ENCODE results near the gene OR2C1.

OR2C1 gene

DNA sequence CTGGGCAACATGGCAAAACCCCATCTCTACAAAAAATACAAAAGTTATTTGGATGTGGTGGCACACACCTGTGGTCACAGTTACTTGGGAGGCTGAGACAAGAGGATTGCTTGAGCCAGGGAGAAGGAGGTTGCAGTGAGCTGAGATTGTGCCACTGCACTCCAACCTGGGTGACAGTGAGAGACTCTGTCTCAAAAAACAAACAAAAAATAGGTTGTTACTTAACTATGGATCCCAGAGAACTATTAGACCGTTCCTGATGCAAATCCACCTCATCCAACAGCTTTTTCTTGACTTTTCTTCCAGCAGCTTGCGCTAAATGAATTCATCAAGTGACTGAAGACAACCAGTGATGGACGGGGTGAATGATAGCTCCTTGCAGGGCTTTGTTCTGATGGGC is at the start of gene OR2C1:
Gene OR2C1 (plus strand): TSS at position 301 of the 400 bp plus-strand sequence. CDS start 52 bp downstream, at position 353.
- DNase-seq (ENCODE audit: low spot score) = no peak

GRCh38 chr16:3306078-3306477 is 49.6 kb upstream of the OR2C1 start:
- DNase-seq (ENCODE audit: low spot score) = no peak

DNA sequence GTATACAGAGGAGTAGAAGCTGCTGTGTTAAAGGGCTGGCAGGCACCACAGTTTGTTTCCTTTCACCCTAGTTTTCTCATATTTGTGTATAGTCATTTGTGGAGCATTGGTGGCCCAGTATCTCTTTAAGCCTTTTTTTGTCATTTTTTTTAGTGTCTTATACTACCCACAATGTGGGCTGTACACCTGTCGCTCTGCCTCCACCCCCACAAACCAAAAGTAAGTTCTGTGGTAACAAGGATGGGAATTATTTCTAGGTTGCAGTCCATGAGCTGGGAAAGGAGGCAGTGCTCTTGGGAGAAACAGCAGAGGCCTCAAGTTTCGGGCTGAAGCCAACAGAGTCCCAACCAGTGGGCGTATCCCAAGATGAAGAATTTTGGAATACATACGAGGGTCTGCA is 44.2 kb upstream of the OR2C1 start:
- no peak for DNase-seq (ENCODE audit: low spot score)

DNA sequence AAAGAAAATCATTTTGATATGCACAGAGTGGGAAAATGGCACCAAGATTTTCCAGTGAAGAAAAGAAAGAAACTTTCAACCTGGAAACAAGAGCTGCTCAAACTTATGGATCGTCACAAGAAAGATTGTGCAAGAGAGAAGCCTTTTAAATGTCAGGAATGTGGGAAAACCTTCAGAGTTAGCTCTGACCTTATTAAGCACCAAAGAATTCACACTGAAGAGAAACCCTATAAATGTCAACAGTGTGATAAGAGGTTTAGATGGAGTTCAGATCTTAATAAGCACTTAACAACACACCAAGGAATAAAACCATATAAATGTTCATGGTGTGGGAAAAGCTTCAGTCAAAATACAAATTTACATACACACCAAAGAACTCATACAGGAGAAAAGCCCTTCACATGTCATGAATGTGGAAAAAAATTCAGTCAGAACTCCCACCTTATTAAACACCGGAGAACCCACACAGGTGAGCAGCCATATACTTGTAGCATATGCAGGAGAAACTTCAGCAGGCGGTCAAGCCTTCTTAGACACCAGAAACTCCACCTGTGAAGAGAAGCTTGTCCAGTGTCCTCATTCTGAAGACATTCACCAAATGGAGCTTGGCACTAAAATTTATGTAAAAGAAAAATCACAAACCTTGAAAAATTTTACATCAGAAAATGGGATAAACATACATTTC is 38.2 kb upstream of the OR2C1 start:
- DNase-seq (ENCODE audit: low spot score) = no peak

- DNase-seq (ENCODE audit: low spot score) = no peak
Observed at GRCh38 chr16:3321816-3322215, 33.9 kb upstream of the OR2C1 start.

GRCh38 chr16:3327514-3327913 is 28.2 kb upstream of the OR2C1 start:
- DNase-seq (ENCODE audit: low spot score) = no peak

GRCh38 chr16:3328104-3328503 is 27.6 kb upstream of the OR2C1 start:
- DNase-seq (ENCODE audit: low spot score) = no peak

DNA sequence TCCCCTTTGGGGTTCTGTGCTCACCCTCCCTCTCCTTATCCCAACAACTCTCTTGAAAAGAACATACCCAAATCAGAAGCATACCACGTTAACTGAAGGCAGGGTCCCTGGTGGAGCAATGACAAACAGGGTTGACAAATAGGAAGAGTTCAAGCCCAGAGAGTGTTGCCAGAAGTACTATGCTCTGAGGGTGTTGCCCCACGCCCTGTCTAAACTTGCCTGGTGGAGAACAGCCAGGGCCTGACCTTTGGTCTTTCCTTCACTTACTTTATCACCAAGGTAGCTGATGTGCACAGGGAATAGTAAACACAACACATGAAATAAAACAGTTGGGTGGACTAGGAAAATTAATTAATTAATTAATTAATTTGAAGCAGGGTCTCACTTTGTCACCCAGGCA is 27.0 kb upstream of the OR2C1 start:
- DNase-seq (ENCODE audit: low spot score) = no peak

DNA sequence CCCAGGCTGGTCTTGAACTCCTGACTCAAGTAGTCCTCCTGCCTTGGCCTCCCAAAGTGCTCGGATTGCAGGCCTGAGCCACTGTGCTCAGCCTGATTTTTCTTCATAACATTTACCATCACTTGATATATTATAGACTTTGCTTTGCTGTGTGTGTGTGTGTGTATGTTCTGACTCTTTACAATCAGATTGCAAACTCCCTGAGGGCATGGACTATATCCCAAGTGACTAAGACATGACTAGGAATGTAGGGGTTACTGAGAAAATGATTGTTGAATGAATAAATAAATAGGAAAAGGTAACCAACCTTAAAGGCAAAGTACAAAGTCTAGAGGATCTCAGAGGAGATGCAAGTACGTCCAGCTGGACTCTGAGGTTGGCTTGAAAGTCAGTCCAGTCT is 9.6 kb upstream of the OR2C1 start:
- no peak for DNase-seq (ENCODE audit: low spot score)

- DNase-seq (ENCODE audit: low spot score) = no peak
Observed at GRCh38 chr16:3347586-3347985, 8.1 kb upstream of the OR2C1 start.

- DNase-seq (ENCODE audit: low spot score) = no peak
Observed at GRCh38 chr16:3348547-3349167, 7.0 kb upstream of the OR2C1 start.

DNA sequence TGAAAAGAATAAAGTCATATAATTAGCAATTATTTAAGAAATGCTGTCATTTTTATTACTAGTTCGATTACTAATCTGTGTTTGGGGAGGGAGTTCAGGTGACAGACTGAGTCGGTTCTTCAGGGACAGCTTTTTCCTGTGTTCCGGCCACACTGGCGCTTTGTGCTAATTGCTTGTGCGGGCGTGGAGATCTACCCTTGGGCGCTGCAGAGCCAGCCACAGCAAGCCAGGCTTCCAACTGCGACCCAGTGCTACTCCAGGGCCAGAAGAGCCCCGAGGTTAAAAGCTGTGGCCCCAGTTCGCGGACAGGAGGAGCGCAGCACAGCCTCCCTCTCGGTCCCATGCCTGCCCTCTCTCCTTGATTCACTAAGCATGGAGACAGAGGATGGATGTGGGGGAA is 6.5 kb upstream of the OR2C1 start:
- no peak for DNase-seq (ENCODE audit: low spot score)

GRCh38 chr16:3356118-3356517 is 429 bp downstream of the OR2C1 start:
- DNase-seq (ENCODE audit: low spot score) = no peak

DNA sequence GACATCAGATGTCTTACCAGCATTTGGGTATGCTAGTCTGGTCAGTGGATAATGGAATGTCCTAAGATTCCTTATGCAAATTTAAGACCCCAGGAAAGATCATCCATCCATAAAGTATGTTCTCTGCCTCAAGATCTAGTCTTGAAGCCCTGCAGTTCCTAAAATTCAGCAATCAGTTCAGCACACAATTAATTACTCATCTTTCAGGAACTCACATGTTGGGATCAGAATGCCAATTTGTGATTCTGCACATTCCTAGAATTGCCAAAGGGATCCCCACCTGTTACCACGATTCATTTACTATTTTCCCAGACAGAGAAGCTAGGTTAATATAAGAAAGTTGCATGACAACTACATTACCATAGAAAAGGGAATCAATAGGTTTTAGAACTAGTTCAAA is 3.2 kb downstream of the OR2C1 start:
- DNase-seq (ENCODE audit: low spot score) = no peak

DNA sequence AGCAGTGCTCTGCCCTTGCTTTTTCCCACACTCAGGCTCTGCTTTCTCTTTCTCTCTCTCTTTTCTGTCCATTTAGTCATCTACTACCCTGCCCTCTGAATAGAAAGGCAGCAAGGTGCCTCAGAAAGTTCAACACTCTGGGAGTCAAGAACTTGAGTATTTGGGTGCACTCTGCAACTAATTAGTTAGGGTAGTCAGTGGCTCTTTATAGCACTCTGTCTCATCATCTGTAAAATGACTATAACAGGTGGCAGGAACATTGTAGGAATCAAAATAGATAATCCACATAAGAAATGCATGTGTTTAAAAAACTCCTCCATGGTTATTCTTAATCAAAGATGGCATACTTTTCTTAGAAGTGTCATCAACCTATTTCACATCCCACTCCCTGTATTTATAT is 7.2 kb downstream of the OR2C1 start:
- no peak for DNase-seq (ENCODE audit: low spot score)

GRCh38 chr16:3363793-3364192 is 8.1 kb downstream of the OR2C1 start:
- no peak for DNase-seq (ENCODE audit: low spot score)

DNA sequence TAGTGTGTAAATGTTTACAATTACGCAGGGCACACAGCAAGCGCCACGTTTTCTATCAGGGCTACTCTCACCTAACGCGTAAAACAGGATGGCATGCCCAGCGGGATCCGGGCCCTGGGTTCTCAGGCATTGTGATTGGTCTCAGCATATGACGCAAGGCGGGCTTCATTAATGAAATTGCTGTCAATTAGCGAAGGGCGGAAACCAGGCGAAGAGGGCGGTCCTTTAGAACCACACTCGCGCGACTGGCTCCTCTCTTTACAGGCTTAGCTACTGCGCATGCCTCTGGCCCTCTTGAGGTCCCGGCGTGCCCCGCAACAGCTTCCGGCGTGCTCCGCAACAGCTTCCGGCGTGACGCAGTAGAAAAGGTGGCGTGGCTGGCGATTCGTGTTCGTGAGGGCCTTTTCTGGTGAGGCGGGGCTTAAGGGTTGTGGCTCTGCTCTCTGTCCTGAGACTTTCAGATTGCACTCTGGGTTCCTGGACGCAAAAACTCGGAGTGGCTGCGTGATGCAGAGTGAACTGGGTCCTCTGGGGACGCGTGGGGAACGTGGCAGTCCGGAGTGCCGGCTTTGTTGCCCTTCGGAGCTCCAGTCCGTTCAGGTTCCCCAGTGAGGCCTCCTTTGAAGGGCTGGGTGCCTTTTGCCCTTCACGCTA is 9.2 kb downstream of the OR2C1 start:
- DNase-seq (ENCODE audit: low spot score) = peak; percentile 94

DNA sequence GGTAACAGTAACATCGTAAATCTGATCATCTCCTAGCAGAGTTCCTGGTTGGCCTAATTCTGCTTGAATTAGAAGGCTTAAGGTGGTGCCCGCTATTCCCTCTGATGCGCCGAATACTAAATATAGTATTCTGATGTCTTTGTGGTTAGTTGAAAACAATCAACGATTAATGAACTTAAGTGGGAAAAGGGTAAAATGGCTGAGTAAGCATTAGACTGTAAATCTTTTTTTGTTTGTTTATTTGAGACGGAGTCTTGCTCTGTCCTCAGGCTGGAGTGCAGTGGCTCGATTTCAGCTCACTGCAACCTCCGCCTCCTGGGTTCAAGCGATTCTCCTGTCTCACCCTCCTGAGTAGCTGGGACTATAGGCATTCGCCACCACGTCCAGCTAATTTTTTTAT is 13.4 kb downstream of the OR2C1 start:
- DNase-seq (ENCODE audit: low spot score) = no peak

DNA sequence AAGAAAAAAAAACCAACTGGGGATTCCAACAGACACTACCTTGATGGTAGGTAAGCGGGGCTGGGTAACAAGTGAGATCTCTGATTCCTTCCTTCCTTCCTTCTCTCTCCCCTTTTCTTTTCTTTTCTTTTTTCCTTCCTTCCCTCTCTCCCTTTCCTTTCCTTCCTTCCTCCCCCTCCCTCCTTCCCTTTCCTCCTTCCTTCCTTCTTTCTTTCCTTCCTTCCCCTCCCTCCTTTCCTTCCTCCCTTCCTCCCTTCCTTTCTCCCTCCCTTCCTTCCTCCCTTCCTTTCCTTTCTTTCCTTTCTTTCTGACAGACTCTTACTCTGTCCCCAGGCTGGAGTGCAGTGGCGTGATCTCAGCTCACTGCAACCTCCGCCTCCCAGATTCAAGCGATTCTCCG is 20.0 kb downstream of the OR2C1 start:
- no peak for DNase-seq (ENCODE audit: low spot score)

DNA sequence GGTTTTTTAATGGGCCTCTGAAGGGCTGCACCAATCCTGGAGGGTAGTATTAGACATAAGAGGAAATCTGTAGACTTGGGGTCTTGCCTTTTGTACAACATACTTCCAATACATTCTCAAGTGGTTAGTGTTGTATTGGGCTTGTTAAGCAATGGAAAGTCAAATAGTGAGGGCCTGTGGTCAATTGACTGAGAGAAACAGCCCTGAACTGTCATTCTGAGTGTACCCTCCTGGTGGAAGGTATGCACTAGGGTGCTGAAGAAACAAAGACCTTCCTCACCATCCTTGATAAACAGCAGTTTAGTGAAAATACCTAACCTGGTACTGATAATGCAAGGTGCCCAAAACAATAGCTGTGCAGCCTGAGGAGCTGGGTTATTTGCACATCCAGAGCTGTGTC is 22.2 kb downstream of the OR2C1 start:
- no peak for DNase-seq (ENCODE audit: low spot score)

DNA sequence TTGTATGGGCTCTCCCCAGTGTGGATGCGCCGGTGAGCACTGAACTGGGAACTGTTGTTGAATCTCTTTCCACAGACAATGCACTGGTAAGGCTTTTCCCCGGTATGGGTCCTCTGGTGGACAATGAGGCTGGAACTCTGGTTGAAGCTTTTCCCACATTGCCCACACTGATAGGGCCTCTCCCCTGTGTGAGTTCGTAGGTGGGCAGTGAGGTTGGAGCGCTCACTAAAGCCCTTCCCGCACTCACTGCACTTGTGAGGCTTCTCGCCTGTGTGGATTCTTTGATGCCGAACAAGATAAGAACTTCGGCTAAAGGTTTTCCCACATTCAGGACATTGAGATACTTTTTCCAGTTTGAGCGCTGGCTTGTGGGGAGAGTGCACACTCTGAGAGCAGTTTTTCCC is 27.4 kb downstream of the OR2C1 start:
- DNase-seq (ENCODE audit: low spot score) = no peak

DNA sequence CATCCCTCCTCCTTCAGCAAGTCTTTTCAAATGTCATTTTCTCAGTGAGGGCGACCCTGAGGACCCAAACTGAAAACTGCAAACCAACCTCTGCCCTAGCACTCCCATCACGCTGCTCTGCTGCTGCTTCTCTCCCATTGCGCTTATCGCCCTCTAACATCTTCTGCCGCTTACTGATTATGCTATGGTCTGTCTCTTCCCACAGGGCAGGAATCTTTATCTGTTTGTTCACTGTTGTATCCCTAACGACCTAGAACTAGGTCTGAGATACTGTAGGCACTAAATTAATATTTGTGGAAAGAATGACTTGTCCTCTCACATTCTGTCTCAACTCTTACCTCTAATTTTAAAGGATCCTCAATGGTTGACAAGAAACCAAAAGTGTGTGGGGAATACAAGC is 32.6 kb downstream of the OR2C1 start:
- no peak for DNase-seq (ENCODE audit: low spot score)

DNA sequence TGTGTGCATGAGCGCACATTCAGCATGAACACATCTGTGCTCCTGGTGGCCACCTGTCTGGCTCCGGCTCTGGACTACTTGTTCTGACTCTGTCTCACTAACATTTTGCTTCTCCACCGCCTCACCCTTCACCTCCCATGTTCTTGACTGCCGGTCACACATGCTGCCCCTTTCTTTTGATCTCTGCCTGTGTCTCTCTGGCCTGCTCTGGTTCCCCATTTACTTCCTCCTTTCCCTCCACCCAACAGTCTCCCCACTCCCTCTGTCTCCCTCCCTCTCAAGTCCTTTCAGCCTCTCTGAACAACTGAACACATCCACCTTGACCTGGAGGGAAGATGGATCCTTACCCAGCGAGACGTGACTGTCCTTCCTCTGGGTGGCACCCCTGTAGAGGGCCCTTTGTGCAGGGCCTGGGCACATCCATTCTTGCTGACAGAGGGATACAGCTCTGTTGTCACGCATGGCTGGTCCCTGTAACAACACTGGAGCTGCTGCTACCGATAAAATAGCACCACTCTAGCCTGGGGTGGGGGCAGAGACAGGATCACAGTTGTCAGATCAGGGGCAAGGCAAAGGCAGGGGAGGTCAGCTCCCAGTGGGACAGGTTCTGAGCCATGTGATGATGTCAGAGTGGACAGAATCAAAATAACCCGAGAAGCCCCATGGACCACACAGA is 34.1 kb downstream of the OR2C1 start:
- DNase-seq (ENCODE audit: low spot score) = no peak
